LNCaP clone FGC (cell line): ENCODE results near the gene MAP4K1.
"Not testable (repeated sequence)": the region's sequence is repeated elsewhere in the genome, so short reads cannot be mapped to it uniquely, and the experiment has no call there.

Experiments
- DNase-seq: peaks from one replicate; pipeline ENCODE4 v3.0.0-alpha.2; 2011; ENCODE audit warnings: low read depth
- H3K4me3 ChIP-seq: 2 replicates; pipeline ENCODE4 v1.5.1; 2011; ENCODE audit warnings: mild to moderate bottlenecking, low read depth, low read length, control low read depth
- TF ChIP-seq, protein P1 (sequence below): IDR thresholded peaks from 2 replicates; pipeline ENCODE4 v1.5.1; 2012; ENCODE audit warnings: mild to moderate bottlenecking; ENCODE audit not compliant: control insufficient read depth, insufficient read depth; ENCODE audit errors: extremely low read depth

MAP4K1 gene

DNA sequence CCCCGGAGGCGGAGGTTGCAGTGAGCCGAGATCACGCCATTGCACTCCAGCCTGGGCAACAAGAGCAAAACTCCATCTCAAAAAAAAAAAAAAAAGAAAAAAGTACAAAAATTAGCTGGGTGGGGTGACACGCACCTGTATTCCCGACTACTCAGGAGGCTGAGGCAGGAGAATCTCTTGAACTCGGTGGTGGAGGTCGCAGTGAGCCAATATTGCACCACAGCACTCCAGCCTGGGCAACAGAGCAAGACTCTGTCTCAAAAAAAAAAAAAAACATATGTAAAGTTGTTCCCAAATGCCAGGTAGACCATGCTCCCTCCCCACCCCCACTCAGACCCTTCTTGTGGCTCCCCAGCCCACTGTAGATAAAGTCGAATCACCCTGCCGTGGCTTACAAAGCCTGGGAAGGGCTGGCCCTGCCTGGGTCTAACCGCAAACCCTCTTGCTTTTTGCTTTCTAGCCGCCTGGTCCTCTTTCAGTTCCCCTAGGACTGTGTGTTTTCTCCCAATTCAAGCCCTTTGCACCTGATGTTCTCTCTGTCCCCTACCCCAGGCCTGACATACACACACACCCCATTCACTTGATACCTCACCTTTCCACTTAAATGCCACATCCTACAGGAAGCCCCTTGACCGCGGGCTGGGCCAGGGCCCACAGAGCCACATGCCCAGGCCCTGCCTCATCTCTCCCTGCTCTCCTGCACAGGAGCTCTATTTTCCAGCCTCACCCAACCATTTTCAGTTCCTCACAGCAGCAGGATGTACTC lies 34.4 kb downstream of the MAP4K1 start:
- no peak for DNase-seq
- no peak overlapping the region for H3K4me3 ChIP-seq
- TF ChIP-seq, protein P1, sequence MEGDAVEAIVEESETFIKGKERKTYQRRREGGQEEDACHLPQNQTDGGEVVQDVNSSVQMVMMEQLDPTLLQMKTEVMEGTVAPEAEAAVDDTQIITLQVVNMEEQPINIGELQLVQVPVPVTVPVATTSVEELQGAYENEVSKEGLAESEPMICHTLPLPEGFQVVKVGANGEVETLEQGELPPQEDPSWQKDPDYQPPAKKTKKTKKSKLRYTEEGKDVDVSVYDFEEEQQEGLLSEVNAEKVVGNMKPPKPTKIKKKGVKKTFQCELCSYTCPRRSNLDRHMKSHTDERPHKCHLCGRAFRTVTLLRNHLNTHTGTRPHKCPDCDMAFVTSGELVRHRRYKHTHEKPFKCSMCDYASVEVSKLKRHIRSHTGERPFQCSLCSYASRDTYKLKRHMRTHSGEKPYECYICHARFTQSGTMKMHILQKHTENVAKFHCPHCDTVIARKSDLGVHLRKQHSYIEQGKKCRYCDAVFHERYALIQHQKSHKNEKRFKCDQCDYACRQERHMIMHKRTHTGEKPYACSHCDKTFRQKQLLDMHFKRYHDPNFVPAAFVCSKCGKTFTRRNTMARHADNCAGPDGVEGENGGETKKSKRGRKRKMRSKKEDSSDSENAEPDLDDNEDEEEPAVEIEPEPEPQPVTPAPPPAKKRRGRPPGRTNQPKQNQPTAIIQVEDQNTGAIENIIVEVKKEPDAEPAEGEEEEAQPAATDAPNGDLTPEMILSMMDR, result no peak

DNA sequence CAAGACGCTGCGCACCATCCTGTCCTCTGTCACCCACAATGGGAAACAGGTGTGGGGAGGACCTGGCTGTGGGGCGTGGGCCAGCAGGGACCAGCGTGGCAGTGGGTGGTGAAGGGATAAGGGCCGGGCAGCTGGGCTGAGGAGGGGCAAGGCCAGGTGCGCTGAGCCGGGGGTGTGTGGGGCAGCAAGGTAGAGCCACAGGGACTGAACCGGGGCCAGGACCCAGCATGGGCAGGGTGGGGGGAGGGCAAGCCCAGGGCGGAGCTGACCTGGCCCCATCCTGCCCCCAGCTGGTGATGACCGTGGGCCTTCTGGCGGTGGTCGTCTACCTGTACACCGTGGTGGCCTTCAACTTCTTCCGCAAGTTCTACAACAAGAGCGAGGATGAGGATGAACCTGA lies 37.7 kb downstream of the MAP4K1 start:
- DNase-seq, result no peak
- TF ChIP-seq, protein P1, result no peak

DNA sequence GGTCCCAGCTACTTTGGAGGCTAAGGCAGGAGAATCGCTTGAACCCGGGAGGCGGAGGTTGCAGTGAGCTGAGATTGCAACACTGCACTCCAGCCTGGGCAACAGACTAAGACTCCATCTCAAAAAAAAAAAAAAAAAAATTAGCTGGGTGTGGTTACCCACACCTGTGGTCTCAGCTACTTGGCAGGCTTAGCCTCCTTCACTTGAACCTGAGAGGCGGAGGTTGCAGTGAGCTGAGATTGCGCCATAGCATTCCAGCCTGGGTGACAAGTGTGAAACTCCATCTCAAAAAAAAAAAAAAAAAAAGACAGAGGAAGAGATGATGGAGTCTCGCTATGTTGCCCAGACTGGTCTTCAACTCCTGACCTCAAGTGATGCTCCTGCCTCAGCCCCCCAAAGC lies 38.4 kb downstream of the MAP4K1 start:
- not testable (repeated sequence) for H3K4me3 ChIP-seq, DNase-seq

More for the DNA sequence above, 37.7 kb downstream of the MAP4K1 start:
- no peak overlapping the region for H3K4me3 ChIP-seq

DNA sequence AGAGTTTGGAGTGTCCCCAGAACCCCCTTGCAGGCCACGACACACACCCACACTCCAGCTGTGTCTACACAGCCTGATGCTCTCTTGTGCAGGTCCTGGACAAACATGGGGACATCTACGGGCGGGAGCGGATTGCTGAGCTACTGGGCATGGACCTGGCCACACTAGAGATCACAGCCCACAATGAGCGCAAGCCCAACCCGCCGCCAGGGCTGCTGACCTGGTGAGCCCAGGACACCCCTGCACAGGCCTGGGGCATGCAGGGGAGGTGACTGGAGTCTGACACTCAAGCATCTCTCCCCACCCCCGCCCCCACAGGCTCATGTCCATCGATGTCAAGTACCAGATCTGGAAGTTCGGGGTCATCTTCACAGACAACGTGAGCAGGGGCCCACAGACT lies 39.9 kb downstream of the MAP4K1 start:
- TF ChIP-seq, protein P1, result no peak
- DNase-seq, result no peak
- no peak overlapping the region for H3K4me3 ChIP-seq

DNA sequence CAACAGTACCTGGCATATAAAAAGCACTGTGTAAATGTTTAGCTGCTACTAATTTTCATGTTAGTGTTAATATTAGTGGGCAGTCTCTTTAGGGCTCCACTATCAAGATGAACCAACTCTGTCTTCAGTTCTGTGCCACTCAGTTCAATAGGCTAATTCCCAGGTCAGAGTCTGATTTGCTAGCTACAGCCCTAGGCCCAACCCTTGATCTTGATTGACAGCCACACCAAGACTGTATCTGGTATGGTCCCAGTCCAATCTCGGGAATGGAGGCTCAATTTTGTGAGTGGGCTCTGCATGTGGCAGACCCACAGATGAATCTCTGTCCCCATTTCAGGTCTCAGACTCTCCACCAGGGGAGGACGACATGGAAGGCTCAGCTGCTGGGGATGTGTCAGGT lies 46.1 kb downstream of the MAP4K1 start:
- TF ChIP-seq, protein P1, result no peak
- H3K4me3 ChIP-seq, result no peak overlapping the region
- no peak for DNase-seq

DNA sequence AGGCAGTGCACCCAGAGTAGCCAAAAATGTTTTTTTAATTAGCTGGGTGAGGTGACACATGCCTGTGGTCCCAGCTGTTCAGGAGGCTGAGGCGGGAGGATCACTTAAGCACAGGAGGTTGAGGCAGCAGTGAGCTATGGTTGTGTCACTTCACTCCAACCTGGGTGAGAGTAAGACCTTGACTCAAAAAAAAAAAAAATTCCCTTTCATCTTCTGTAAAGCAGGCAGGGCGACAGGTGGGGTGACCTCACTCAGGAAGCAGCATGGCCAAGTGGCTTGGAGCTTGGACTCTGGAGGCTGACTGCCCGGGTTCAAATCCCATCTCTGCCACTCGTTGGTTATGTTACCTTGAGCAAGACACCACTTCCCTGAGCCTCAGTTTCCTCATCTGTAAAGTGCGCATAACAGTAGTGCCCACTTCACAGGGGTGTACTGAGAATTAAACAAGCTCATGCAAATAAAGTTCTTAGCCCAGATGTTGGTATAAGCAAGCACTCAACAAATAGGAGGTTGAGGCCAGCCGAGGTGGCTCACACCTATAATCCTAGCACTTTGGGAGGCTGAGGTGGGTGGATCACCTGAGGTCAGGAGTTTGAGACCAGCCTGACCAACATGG lies 48.3 kb downstream of the MAP4K1 start:
- DNase-seq, result no peak
- TF ChIP-seq, protein P1, result no peak
- no peak overlapping the region for H3K4me3 ChIP-seq

DNA sequence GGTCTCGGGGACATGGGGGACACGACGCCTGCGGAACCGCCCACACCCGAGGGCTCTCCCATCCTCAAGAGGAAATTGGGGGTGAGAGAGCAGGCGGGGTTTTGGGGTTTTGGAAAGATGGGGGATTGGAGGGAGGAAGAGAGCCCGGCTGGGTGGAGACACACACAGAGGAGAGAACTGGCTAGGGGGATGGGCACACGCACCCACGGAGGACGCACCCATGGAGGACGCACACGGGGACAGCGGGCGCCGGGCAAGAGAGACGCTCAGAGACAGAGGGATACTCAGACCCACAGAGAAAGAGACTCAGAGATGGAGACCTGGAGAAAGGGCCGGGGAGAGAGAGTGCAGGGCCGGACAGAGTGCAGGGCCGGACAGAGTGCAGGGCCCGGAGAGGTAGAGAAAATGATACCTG lies 52.1 kb downstream of the MAP4K1 start:
- DNase-seq, result no peak
- TF ChIP-seq, protein P1, result no peak
- no peak overlapping the region for H3K4me3 ChIP-seq
